ENCODE results near the gene FRMD8. TPM values are rescaled to one million over a fixed set of nuclear protein-coding genes. Genes with fewer than 3 reads are reported as not detected.

The FRMD8 gene
- polyA plus RNA-seq, 3 donors, result 33.7 to 41.2 (median 35.4) TPM

DNA sequence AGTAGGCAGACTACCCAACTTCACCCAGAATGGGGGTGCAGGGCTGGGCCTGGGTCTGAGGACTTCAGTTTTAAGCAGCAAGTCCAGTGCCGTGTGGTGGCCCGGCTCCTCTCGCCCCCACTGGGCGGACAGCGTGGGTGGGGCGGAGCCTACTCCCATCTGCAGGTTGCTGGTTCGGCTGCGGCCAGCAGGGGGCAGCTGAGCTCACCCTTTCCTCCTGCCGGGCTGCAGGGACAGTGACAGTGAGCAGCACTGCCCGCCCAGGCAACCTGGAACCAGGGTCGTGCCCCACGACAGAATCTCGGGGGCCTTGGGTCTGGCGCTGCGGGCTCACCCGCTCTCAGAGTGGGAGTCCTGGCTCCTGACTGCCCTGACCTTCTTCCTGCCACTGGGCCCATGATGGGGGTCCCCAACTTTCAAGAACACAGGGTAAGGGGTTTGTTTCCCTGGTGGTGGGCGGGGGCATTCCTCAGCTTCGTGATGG lies 29.9 kb downstream of the FRMD8 start:
- peak overlapping the region; percentile 85 for H3K4me2 ChIP-seq (replicated peaks; ENCODE audit: extremely low read depth, low read length, poor library complexity, severe bottlenecking)
- H3K9ac ChIP-seq (ENCODE audit: insufficient read depth, low read length, poor library complexity, severe bottlenecking), result peak overlapping the region; percentile 100
- H3K4me1 Mint-ChIP-seq, result peaks cover 45% of the 10 kb centered on the region
- 0% methylated on average over 14 of the region's 18 CpGs for WGBS (ENCODE audit: insufficient coverage)
- H3K9me3 Mint-ChIP-seq, result peaks cover 0 to 2% (median 0%) of the 10 kb centered on the region in 7 donors
- no peaks in the 10 kb centered on the region for H3K9me3 ChIP-seq (replicated peaks in 1 of 2; ENCODE audit: control insufficient read depth in 1 of 2, insufficient read depth in 1 of 2, low read length in 2 of 2)
- H2AFZ ChIP-seq (ENCODE audit: insufficient read depth, low read depth, low read length, poor library complexity, severe bottlenecking), result no peak overlapping the region
- H3K79me2 ChIP-seq (ENCODE audit: insufficient read depth, low read length), result peaks cover 42% of the 10 kb centered on the region
- DNase-seq, result peak; percentile 86 to 88 (median 87)
- peaks cover 54 to 56% of the 10 kb centered on the region in 2 donors for H3K4me1 ChIP-seq (ENCODE audit: control insufficient read depth in 1 of 2, insufficient read depth in 2 of 2, low read length in 2 of 2)
- H3K27ac ChIP-seq (ENCODE audit: low read depth in 1 of 2, low read length in 2 of 2), result peak overlapping the region; percentile 96 to 100
- peak overlapping the region; percentile 9 to 100 (median 41) for H3K4me3 ChIP-seq (replicated peaks in 1 of 3; ENCODE audit: low read depth in 2 of 3, low read length in 3 of 3)
- peaks cover 25 to 31% of the 10 kb centered on the region in 2 donors for H3K36me3 Mint-ChIP-seq
- H4K20me1 ChIP-seq (ENCODE audit: insufficient read depth, low read length), result peaks cover 43% of the 10 kb centered on the region
- TF ChIP-seq, protein P1, sequence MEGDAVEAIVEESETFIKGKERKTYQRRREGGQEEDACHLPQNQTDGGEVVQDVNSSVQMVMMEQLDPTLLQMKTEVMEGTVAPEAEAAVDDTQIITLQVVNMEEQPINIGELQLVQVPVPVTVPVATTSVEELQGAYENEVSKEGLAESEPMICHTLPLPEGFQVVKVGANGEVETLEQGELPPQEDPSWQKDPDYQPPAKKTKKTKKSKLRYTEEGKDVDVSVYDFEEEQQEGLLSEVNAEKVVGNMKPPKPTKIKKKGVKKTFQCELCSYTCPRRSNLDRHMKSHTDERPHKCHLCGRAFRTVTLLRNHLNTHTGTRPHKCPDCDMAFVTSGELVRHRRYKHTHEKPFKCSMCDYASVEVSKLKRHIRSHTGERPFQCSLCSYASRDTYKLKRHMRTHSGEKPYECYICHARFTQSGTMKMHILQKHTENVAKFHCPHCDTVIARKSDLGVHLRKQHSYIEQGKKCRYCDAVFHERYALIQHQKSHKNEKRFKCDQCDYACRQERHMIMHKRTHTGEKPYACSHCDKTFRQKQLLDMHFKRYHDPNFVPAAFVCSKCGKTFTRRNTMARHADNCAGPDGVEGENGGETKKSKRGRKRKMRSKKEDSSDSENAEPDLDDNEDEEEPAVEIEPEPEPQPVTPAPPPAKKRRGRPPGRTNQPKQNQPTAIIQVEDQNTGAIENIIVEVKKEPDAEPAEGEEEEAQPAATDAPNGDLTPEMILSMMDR (IDR thresholded peaks at IDR 0.05), result peak; percentile 96
- peaks cover 0 to 9% (median 4%) of the 10 kb centered on the region in 3 donors for H3K27me3 Mint-ChIP-seq (ENCODE audit: low read depth in 3 of 3)
- H3K4me3 Mint-ChIP-seq, result peak overlapping the region; percentile 90 to 100
- intact Hi-C loops (cut with micrococcal nuclease), result loop anchor here (2.0 to 10.0 kb wide), 4 partner anchors 14 to 94 kb away; partner anchors contain the start of gene SLC25A45 (in 1 of the 2)
- H3K27me3 ChIP-seq (ENCODE audit: control insufficient read depth in 2 of 2, insufficient read depth in 2 of 2, low read length in 2 of 2), result no peaks in the 10 kb centered on the region
- H3K36me3 ChIP-seq (replicated peaks in 1 of 2; ENCODE audit: control insufficient read depth in 1 of 2, insufficient read depth in 2 of 2, low read length in 2 of 2), result peaks cover 19 to 24% of the 10 kb centered on the region in 2 donors
- peak overlapping the region; percentile 99 to 100 (median 100) for H3K27ac Mint-ChIP-seq

DNA sequence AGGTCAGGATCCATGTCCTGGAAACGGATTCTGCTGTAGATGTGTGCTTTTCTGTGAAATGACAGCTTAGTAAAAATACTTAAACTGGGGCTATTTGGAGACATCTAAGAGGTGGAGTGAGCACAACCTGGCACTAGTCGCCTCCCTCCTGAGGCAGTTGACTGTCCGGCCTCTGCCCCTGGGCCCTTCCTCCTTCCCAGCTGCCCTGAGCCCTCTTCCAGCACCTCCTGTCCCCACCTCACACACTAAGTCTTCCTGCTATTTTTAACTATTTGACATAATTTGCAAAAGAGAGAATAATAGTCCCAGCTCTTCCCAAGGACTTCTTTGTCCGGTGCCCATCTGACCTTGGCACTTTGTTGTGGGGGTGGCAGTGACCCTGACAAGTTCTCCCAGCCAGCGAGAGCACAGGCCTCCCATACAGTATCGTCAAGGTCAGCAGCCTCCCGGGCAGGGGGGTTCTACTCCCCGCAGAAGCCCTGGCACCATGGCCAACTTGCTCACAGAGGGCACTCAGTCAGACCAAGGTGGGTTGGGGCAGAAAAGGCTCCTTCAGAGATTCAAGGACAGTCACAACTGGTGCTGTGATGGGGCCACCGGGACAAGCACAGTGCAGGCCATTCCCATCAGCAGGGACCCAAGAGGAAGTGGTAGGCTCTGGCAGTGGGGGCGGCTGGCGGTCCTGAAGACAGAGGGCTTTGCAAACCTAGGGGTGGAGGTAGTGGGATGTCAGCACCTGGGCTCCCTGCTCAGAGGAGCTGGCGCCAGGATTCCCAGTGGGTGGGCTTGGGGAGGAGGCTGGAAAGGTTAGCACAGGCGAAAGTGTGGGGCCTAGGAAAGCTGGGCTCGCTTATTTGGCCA lies 30.6 kb downstream of the FRMD8 start:
- Mint-ChIP-seq H3K4me3 (peak overlapping the region; percentile 90 to 100), H3K4me1 (peaks cover 45% of the 10 kb centered on the region), H3K27ac (peak overlapping the region; percentile 99 to 100 (median 100)), H3K27me3 (ENCODE audit: low read depth in 3 of 3) (peaks cover 0 to 11% (median 4%) of the 10 kb centered on the region in 3 donors), H3K9me3 (peaks cover 0 to 2% (median 0%) of the 10 kb centered on the region in 7 donors), H3K36me3 (peaks cover 18 to 25% of the 10 kb centered on the region in 2 donors)
- peak overlapping the region; percentile 96 to 100 for H3K27ac ChIP-seq (ENCODE audit: low read depth in 1 of 2, low read length in 2 of 2)
- TF ChIP-seq, protein P1 (IDR thresholded peaks at IDR 0.05), result no peak
- H3K27me3 ChIP-seq (ENCODE audit: control insufficient read depth in 2 of 2, insufficient read depth in 2 of 2, low read length in 2 of 2), result no peaks in the 10 kb centered on the region
- peaks cover 36% of the 10 kb centered on the region for H4K20me1 ChIP-seq (ENCODE audit: insufficient read depth, low read length)
- H3K4me1 ChIP-seq (ENCODE audit: control insufficient read depth in 1 of 2, insufficient read depth in 2 of 2, low read length in 2 of 2), result peaks cover 59 to 61% of the 10 kb centered on the region in 2 donors
- H3K4me3 ChIP-seq (replicated peaks in 1 of 3; ENCODE audit: low read depth in 2 of 3, low read length in 3 of 3), result peak overlapping the region; percentile 9 to 100 (median 41)
- WGBS (ENCODE audit: insufficient coverage), result 3% methylated on average over 7 of the region's 14 CpGs
- peak overlapping the region; percentile 100 for H3K9ac ChIP-seq (ENCODE audit: insufficient read depth, low read length, poor library complexity, severe bottlenecking)
- H2AFZ ChIP-seq (ENCODE audit: insufficient read depth, low read depth, low read length, poor library complexity, severe bottlenecking), result peak overlapping the region; percentile 19
- H3K9me3 ChIP-seq (replicated peaks in 1 of 2; ENCODE audit: control insufficient read depth in 1 of 2, insufficient read depth in 1 of 2, low read length in 2 of 2), result no peaks in the 10 kb centered on the region
- DNase-seq, result peak in 2 of 3 donors; percentile 55 to 60
- peaks cover 49% of the 10 kb centered on the region for H3K79me2 ChIP-seq (ENCODE audit: insufficient read depth, low read length)
- peaks cover 12 to 17% of the 10 kb centered on the region in 2 donors for H3K36me3 ChIP-seq (replicated peaks in 1 of 2; ENCODE audit: control insufficient read depth in 1 of 2, insufficient read depth in 2 of 2, low read length in 2 of 2)
- intact Hi-C loops (cut with micrococcal nuclease), result loop anchor here (1.0 to 10.0 kb wide), 5 partner anchors 8 to 94 kb away; partner anchors contain the start of gene SLC25A45 (in 1 of the 2)
- peak overlapping the region; percentile 85 for H3K4me2 ChIP-seq (replicated peaks; ENCODE audit: extremely low read depth, low read length, poor library complexity, severe bottlenecking)

All from CD14-positive monocyte (primary cell).